HG02588 (cell line): ENCODE measurements around the gene LAYN.

Source experiments
- ATAC-seq: cut with Tn5 transposase; IDR thresholded peaks from one replicate; pipeline ENCODE4 v1.9.1; 2021; ENCODE audit warnings: mild to moderate bottlenecking, moderate library complexity; ENCODE audit not compliant: unreplicated experiment

LAYN gene

DNA sequence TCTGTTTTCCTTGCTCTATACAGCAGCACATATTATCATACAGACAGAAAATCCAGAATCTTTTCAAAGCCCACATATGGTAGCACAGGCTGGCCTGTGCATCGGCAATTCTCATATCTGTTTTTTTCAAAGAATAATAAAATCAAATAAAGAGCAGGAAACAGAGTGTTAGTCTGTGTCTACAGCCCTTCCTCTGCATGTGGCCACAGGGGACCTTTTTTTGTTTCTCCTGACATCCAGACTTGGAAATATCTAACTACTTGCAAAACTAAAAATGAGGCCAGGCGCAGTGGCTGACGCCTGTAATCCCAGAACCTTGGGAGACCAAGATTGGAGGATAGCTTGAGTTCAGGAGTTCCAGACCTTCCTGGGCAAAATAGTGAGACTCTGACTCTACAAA, 20.3 kb downstream of the LAYN start:
- no peak for ATAC-seq

- no peak for ATAC-seq
Observed at GRCh38 chr11:111561306-111561705, 20.8 kb downstream of the LAYN start.

- ATAC-seq = no peak
Observed at GRCh38 chr11:111561791-111562325, 21.3 kb downstream of the LAYN start.

DNA sequence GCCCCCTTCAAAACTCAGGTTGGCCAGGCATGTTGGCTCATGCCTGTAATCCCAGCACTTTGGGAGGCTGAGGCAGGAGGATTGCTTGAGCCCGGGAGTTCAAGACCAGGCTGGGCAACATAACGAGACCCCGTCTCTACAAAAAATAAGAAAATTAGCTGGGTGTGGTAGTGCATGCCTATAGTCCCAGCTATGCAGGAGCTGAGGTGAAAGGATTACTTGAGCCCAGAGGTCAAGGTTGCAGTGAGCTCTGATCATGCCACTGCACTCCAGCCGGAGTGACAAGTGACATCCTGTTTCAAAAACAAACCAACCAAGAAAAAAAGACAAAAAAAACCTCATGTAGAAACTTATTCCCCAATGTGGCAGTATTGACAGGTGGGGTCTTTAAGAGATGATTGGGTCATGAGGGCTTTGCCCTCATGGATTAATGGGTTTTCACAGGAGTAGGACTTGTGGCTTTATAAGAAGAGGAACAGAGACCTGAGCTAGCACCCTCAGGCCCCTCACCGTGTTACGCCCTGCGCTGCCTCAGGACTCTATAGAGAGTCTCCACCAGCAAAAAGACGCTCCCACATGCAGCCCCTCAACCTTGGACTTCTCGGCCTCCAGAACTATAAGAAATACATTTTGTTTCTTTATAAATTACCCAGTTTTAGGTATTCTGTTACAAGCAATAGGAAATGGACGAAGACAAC, 22.3 kb downstream of the LAYN start:
- no peak for ATAC-seq

GRCh38 chr11:111565114-111565720, 24.7 kb downstream of the LAYN start:
- no peak for ATAC-seq

DNA sequence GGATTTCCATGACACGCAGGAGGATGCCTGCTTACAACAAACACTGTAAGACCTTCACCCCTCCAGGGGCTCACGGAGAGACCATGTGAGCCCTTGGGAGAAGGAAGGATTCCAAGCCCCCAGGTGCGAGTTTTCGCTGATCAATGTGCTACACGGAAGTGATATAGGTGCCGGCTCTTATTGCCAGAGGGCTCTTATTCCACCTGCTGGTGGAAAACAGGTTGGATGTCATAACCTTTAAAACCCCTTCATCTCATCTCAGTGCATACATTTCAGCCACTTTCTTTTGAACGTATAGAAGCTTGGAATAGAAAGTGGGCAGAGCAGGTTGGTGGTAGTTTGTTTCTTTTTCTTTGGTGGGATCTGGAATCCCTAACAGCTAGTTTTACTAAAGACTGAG, 25.8 kb downstream of the LAYN start:
- no peak for ATAC-seq

DNA sequence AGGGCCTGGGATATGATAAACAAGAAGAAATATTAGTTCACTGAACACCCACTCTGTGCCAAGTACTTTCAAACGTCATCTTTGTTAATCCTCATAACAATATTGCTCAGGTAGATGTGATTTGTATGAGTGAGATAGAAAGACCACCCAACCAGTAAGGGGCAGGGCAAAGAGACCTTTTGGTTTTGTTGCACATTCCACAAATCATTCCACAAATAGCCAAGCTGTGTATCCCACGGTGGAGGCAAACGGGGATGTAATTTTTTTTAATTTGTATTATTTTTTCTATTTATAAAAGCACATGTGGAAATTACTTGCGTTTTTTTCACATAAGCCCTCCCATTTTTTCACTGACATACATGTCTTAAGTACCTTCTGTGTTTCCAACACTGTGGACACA, 29.0 kb downstream of the LAYN start:
- ATAC-seq = no peak

DNA sequence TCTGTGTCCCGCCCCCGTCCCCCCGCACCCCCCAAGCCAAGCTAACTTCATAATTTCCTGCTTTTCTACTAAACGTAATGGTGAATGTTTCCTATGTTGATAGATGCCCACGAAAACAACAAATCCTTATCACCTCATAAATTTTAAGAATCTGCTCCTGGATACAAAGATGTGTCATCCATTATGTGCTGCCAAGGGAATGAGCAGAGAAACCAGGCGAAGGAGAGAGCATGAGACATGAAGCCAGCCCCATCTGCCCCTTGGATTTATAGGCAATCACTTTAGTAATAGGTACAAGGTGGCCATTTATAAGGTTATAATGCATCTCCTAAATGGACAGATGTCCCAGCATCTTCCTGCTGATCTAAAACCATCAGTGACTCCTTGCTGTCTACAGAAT, 30.3 kb downstream of the LAYN start:
- no peak for ATAC-seq

DNA sequence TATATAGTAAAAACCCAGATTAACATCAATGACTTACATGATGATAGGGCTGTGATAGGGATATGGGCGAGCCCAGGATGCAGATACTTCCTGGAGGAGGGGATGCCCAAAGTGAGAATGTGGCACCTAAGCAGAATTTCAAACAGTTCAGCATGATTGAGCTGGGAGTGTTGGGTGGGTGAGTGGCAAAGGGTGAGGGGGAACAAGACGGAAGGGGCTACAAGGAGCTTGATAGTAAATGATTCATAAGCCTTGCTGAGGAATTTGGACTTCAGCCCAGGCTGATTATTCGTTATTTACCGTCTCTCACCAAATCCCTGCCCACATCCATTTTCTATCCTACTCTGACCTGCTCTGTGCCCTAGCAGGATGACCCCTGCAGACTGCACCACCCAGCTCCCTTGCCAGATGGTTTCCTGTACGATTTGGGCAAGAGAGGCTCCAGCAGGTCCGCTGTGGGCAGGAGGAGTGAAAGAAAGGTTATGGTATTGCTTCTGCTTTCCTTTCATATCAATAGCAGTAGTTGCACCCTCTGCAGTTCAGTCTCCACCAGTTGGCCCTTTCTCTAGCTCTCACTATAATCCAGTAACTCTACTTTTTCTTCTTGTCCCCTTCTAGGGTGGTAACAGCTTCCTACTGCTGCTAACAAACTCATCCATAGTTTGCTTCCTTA, 31.4 kb downstream of the LAYN start:
- ATAC-seq = no peak

GRCh38 chr11:111572581-111572980, 32.1 kb downstream of the LAYN start:
- ATAC-seq = no peak

- ATAC-seq = no peak
Observed at GRCh38 chr11:111573821-111574249, 33.3 kb downstream of the LAYN start.

DNA sequence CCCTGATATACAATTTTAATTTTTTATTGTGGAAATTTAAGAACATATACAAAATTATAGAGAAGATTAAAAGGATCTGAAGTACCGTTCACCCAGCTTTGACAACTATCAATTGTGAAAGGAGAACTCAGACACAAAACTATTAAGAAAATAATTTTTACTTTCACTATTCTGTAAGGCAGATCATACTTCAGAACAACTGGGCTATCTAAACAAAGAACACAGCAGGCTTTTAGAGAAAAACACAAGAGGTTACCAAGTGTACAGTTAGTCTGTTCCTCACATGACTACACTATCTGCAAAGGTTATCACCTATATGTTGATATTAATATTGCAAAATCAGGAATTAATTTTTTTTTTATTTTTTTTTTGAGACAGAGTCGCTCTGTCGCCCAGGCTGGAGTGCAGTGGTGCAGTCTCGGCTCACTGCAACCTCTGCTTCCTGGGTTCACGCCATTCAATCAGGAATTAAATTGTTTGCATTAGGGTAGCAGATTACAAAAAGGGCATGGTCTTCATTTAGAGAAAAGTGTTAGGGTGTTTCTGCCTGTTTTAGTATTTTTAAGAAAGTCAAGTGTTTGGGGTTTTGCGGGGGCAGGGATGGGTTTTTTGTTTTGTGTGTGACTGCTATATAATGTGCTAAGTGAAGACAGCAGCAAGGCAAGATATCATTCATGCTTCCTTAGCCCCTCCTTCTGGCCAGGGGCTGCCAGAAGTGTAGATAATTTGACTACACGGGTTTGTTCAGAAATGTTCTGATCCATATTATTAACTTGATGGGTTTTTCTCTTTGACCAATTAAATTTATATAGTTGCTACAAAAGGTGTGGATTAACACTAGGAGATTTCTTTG, 34.1 kb downstream of the LAYN start:
- no peak for ATAC-seq

- ATAC-seq = no peak
Observed at GRCh38 chr11:111575740-111576139, 35.2 kb downstream of the LAYN start.

DNA sequence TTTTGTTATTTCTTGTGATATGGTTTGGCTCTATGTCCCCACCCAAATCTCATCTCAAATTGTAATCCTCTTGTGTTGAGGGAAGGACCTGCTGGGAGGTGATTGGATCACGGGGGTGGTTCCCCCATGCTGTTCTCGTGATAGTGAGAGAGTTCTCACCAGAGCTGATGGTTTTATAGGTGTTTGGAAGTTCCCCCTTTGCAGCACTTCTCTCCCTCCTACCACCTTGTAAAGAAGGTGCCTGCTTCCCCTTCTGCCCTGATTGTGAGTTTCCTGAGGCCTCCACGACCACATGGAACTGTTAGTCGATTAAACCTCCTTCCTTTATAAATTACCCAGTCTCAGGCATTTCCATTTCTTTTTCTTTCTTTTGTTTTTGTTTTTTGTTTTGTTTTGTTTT, 37.3 kb downstream of the LAYN start:
- no peak for ATAC-seq

DNA sequence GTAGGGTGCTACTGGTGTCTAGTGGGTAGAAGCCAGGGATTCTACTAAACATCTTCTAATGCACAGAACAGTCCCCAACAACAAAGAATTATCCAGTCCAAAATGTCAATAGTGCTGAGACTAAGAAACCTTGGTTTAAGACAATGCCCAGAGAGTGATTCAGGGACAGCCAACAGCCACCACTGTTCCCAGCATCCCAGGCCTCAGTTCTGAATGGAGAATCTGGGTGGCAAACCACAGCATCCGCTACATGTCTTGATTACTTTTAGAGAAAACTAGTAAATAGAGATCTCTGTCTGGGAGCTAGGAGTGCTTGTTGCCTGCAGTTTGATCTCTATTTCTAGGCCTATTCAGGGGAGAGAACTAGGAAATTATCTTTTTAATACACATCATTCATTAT, 40.8 kb downstream of the LAYN start:
- no peak for ATAC-seq

DNA sequence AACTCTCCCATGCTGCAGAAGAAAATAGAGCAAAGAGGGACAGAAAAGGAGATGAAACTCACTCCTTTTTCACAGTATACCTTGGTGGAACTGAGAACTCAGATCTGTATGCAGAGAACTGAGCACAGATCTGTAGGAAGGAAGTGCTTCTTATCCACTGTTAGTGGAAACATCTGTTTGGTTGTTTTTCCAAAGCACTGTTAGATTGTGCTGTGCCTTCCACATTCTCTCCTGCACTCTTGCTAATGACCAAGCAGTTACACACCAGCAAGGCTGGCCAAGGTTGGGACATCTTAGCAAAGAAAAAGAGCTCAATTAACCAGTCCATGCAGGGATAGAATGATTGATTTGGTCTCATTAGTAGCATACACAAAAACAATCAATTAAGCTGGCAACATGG, 41.6 kb downstream of the LAYN start:
- no peak for ATAC-seq

- no peak for ATAC-seq
Observed at GRCh38 chr11:111582881-111583280, 42.4 kb downstream of the LAYN start.

- no peak for ATAC-seq
Observed at GRCh38 chr11:111585371-111585770, 44.9 kb downstream of the LAYN start.

GRCh38 chr11:111586388-111586831, 45.9 kb downstream of the LAYN start:
- ATAC-seq = no peak

DNA sequence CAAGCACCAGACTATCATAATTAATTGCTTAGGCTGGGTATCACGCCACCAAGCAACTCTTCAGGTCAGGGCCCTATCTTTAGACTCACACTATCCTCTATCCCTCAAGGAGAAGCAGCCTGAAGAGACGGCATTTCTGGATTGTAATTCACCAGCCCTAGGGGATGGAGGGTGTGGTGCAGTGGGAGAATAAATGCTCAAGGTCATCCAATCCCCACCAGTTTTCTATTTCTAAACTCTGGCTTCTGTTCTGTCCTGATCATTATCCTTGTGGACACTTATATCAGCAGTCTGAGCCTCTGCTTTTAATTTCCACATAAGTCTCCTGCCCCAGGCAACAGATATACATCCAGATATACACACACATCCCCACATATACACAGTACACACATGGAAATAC, 48.6 kb downstream of the LAYN start:
- ATAC-seq = no peak

GRCh38 chr11:111589886-111590499, 49.5 kb downstream of the LAYN start:
- ATAC-seq = no peak
